ENCODE results near the gene CNTN5.

CNTN5 gene

GRCh38 chr11:99519095-99519494, 498.3 kb downstream of the CNTN5 start:
- TF ChIP-seq CTCF (IDR thresholded peaks at IDR 0.05): no peak

- TF ChIP-seq CTCF (IDR thresholded peaks at IDR 0.05): no peak
Observed at GRCh38 chr11:99522467-99523173, 501.9 kb downstream of the CNTN5 start.

GRCh38 chr11:99531468-99531867, 510.7 kb downstream of the CNTN5 start:
- no peak for TF ChIP-seq CTCF (IDR thresholded peaks at IDR 0.05)

GRCh38 chr11:99534812-99535211, 514.1 kb downstream of the CNTN5 start:
- no peak for TF ChIP-seq CTCF (IDR thresholded peaks at IDR 0.05)

- TF ChIP-seq CTCF (IDR thresholded peaks at IDR 0.05): no peak
Observed at GRCh38 chr11:99535406-99535805, 514.7 kb downstream of the CNTN5 start.

GRCh38 chr11:99535819-99536218, 515.1 kb downstream of the CNTN5 start:
- no peak for TF ChIP-seq CTCF (IDR thresholded peaks at IDR 0.05)

- no peak for TF ChIP-seq CTCF (IDR thresholded peaks at IDR 0.05)
Observed at GRCh38 chr11:99537681-99538080, 516.9 kb downstream of the CNTN5 start.

- no peak for TF ChIP-seq CTCF (IDR thresholded peaks at IDR 0.05)
Observed at GRCh38 chr11:99545616-99546015, 524.9 kb downstream of the CNTN5 start.
